NCI-H345 (cell line): Measurements from ENCODE around the gene PDE6B.
A peak's percentile ranks its signal among the peaks of the same experiment; 100 is the strongest.
"Not testable (repeated sequence)": the region's sequence is repeated elsewhere in the genome, so short reads cannot be mapped to it uniquely, and the experiment has no call there.

Experiments
- DNase-seq: peaks from one replicate; lab custom pipeline; 2025; lab: John Stamatoyannopoulos, UW

Gene PDE6B

DNA sequence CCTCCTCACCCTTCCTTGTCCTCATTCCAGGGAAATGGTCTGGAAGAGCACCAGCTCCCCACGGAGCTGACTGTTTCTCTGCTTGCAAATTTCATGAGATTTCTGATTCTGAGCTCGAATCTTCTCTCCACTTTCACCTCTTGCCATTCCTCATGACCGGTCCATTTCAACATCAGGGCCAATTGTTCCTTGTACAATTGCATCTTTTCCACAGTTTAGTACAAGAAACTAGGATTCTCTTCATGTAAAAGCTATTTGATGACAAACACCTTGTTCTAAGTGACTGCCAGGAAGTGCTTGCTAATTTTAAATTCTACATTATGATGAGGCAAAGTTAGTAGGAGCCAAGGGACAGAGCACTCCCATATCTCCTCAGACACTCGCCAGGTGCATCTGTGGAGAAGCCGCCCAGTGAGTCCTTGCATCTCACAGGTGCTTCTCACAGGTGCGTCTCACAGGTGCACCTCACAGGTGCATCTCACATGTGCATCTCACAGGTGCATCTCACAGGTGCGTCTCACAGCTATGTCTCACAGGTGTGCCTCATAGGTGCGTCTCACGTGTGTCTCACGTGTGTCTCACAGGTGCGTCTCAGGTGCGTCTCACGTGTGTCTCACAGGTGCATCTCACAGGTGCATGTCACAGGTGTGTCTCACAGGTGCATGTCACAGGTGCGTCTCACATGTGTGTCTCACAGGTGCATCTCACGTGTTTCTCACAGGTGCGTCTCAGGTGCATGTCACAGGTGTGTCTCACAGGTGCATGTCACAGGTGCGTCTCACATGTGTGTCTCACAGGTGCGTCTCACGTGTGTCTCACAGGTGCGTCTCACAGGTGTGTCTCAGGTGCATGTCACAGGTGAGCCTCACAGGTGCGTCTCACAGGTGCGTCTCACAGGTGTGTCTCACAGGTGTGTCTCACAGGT is 3.0 kb upstream of the PDE6B start:
- no peak for DNase-seq

DNA sequence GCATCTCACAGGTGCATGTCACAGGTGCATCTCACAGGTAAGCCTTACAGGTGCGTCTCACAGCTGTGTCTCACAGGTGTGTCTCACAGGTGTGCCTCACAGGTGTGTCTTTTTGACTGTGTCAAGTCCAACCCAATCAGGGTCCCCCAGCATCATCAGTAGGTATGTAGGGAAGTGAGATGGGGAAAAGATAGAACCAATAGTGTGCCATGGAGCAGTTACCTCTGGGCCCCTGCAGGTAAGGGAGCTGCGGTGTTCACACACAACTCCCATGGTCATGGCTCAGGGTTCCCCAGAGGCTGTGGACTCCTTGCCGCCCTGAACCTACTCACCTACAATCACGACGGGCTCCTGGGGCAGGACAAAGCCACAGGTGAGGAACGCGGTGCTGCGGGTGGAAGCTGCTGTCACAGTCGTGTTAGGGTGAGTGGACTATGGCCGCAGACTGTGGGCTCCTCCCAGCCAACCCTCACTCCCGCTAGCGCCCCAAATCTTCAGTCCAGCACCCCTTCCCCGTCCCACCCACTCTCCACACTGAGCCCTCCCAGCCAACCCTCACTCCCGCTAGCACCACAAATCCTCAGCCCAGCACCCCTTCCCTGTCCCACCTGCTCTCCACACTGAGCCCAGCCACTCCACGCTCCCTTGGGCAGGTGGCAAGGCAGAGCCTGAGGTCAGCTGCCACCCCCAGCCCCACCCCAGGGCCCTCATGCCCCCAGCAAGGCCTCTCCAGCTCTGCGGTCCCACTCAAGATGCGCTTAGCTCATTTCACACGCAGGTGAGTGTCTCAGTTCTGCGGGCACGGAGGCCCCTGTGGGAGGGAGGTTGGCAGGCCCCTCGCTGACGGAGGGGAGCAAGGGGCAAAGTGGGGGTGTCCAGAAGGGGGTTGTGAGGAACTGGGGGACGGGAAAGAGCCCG is 2.1 kb upstream of the PDE6B start:
- DNase-seq: no peak

DNA sequence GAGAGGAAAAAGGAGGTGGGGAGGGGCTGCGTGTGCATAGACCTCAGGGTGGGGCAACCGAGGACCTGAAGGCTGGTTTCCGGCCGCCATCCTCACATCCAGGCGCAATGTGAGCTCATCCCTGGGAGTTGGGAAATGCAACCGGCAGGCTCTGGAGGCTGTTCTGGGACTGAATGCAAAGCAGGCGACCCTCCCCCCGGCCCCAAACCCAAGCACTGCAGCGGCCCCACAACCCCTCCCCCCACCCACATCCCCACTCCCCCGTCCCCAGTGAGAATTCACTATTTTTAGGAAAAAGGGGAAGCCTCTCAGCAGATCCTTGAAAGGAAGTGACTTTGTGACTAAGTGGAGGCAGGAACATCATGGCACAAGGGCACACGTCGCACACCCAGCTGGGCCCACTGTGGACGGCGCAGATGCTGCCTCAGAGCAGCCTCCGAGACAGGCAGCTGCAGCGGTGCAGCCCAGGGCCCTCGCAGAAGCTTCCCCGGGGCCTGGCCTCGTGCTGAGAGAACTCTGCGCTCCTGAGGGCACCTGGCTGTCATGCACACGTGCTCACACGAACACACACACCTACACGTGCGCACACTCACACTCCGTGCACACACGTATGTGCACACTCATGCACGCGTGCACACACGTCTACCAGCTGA is 1.3 kb upstream of the PDE6B start:
- DNase-seq: no peak

DNA sequence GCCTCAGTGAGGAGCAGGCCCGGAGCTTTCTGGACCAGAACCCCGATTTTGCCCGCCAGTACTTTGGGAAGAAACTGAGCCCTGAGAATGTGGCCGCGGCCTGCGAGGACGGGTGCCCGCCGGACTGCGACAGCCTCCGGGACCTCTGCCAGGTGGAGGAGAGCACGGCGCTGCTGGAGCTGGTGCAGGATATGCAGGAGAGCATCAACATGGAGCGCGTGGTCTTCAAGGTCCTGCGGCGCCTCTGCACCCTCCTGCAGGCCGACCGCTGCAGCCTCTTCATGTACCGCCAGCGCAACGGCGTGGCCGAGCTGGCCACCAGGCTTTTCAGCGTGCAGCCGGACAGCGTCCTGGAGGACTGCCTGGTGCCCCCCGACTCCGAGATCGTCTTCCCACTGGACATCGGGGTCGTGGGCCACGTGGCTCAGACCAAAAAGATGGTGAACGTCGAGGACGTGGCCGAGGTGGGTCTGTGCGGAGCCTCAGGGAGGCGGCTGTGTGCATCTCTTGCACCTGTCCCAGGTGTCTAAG is 323 bp downstream of the PDE6B start:
- no peak for DNase-seq

DNA sequence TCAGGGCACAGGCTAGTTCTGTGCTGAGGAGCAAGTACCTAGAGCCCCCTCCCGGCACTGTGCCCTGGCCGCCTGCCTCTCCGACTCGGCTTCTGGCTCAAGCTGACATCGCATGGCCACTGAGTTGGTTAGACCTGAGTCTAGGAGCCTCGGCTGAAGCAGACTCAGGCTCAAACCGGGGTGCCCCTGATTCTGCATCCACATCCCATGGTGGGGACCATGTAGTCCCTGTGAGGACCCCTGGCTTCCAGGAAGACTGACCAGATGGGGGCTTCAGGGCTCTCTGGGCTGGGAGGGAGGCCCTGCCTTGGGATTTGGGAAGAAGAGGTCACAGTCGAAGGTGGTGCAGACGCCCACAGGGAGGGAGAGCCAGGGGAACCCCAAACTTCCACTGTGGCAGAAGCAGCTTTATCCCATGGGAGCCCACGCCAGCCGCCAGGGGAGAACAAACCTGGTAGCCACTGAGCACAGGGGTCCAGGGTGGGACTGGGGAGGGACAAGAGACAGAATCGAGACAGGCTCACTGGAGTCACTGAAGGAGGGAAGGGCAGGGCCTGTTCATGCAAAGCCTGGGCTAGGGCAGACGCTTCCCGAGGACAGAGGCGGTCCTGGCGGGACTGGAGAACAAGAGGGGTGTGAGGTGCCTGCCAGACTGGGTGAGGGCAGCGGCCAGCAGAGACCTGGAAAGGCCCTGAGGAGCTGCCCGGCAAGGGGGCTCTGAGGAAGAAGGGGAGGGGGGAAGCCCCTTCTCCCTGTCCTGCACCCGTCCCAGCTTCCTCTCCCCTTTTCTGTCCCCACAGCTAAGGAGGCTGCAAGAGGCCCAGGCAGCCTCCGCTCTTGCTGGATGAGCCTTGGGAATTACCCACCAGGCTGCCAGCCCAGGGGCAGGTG is 1.1 kb downstream of the PDE6B start:
- DNase-seq: no peak

DNA sequence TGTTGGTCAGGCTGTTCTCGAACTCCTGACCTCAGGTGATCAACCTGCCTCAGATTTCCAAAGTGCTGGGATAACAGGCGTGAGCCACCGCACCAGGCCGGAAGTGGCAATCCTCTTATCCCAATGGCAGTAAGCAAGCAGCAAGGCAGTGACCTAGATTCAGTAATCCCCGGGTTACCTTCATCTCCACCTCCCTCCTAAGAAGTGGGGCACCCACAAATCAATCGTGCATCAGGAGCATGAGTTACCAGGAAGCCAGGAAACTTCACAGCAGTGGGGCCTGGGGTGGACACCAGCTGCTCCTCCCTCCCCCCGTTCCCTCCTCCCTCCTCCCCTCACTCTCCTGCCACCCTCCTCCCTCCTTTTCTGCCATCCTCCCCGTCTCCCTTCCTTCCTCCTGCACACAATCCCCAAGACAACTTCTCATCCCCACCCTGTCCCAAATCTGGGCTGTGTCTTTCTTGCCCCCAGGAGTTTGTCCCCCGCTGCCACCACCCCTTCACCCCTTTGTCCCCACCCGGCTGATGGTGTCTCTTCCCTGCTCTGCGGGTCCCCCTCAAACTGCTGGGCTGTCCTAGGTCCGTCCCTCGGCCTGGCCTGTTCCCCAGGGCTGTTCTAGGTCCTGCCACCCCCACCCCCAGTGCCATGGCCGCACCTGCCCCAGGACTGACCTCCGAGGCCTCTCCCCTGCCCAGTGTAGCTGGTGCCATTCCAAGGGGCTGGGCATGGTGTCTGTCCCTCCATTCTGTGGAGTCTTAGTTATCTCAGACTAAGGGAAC is 2.2 kb downstream of the PDE6B start:
- no peak for DNase-seq

DNA sequence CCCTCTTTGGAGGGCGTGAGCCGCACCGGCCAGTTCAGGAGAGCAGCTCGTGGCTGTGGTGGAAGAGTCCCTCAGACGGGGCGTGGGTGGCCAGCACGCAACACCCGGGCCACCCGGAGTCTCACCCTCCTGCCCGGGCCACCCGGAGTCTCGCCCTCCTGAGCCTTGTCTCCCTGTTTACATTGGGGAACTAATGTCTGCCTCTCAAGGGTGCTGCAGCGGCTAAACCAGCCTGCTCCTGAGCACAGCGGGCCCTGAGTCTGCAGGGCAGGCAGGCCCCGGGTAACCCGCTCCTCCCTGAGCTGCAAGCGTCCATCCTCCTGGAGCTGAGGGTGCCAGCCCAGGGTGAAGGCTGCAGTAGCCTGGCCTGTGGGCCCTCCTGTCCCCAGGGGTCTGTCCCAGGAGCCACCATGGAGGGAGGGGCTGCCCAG is 3.0 kb downstream of the PDE6B start:
- no peak for DNase-seq

DNA sequence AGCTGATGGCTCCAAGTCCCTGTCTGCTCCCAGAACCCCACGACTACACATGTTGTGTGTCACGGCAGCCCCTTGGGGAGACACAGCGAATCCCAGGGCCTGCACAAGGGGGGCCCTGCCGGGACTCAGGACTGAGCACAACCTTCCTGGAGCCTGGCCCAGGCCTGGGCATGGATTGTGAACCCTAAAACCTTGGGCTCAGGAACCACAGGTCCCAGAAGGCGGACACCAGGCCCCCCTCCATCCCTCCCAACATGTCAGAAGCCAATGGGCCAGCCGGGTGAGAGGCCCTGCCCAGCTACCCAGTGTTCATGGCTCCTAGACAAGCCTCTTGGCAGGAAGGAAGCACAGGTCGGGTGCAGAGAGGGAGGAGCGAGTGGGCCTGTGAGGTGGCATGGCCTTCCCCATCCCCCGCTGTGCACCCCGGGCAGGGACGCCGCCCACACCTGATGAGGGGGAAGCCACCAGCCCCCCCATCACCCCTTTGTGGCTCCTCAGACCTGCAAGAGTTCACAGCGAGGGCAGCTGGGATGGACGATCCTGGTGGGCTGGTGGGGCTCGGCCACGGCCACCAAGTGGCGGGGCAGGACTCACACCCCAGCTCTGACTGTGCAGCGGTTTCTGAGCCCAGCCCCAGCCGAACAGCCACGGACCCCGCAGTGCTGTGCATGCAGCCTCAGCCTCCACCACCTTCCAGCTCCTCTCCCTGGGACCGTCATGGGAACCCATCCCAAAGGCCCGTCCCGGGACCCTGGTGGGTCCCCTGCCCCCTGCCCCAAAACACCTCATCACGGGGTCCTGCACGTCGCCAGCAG is 3.7 kb downstream of the PDE6B start:
- no peak for DNase-seq

DNA sequence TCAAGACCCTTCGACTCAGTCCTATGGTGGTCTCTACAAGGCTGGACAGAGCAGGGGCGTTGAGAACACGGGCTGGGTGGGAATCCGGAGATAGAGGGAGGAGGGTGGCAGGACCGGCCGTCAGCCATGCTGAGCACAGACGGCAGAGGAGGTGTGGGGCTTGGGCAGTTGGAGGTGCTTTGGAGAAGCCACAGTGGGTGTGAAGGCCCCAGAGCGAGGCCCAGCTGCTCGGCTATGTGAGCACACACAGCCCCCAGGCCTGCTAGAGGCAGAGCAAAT is 4.2 kb downstream of the PDE6B start:
- no peak for DNase-seq

DNA sequence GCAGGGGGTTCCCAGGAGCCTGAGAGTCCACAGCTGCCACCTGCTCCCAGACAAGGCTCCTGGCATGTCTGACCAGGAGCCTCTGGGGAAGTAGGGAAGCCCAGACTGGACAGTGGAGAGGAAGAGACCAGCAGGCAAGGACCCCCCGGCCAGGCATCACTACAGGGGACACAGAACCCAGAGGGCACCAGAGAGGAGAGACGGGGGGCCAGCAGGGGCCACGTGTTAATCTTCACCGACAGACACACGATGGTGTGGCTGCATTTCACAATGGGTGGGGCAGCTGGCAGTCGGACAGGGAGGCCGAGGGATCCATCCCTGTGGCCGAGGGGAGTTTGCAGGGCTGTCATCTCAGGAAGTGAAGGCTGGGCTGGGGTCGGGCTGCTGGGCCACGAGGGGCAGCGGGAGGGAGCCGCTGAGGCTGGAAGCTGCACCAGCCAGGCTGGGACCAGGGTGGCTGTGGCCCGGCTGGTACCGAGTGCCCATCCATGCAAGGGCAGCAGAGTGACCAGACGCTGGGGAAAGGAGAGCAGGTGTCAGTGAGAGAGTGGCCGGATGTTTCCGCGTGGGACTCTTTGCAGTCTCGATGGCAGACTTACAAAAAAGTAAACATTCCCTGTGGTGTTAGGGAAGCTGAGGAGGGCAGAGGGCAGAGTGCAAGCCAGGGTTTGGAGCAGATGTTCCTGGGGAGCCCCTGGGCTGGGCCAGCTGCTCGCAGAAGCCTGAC is 4.7 kb downstream of the PDE6B start:
- no peak for DNase-seq

DNA sequence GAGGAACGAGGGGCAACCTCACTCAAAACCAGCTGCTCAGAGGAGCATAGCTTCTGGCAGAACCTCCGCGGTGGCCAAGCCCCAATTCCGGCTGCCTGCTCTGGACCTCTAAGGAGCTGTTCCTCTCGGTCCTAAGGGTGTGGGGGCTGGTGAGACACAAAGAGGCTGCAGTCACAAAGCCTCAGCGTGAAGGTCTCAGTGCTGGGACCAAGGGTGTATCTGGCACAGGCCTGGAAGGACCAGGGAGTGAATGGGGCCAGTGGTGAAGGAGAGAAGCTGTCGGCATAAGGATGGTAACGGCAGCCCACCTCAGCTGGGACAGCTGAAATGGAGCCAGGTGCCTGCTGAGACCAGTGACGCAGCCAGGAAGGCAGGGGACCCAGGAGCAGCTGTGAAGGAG is 5.3 kb downstream of the PDE6B start:
- DNase-seq: peak; percentile 3

DNA sequence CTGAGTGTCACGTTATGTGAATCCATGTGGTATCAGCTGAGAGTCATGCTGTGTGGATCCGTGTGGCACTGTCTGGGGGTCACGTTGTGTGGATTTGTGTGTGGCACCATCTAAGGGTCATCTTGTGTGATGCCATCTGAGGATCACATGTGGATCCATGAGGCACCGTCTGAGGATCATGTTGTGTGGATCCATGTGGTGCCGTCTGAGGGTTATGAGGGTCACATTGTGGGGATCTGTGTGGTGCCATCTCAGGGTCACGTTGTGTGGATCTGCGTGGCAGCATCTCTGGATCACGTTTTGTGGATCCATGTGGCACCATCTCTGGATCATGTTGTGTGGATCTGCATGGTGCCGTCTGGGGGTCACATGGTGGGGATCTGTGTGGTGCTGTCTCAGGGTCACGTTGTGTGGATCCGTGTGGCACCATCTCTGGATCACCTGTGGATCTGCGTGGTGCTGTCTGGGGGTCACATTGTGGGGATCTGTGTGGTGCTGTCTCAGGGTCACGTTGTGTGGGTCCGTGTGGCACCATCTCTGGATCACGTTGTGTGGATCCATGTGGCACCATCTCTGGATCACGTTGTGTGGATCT is 6.9 kb downstream of the PDE6B start:
- DNase-seq: no peak

DNA sequence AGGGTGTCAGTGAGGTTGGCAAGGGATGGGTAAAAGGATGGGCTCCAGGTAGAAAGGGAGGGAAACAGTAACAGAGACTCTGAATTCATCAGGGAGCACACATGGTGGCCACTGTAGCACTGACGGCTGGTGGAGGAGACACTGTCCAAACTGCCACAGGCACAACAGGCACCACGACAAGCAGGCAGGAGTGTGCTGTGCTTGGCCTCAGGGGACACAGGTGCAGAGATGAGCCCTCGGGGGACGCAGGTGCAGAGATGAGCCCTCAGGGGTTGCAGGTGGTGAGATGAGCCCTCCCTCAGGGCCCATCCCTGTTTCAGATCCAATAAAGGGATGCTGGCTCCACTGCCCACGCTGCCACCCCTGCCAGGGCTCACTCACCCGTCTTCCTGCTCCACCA is 7.6 kb downstream of the PDE6B start:
- peak; percentile 43 for DNase-seq

DNA sequence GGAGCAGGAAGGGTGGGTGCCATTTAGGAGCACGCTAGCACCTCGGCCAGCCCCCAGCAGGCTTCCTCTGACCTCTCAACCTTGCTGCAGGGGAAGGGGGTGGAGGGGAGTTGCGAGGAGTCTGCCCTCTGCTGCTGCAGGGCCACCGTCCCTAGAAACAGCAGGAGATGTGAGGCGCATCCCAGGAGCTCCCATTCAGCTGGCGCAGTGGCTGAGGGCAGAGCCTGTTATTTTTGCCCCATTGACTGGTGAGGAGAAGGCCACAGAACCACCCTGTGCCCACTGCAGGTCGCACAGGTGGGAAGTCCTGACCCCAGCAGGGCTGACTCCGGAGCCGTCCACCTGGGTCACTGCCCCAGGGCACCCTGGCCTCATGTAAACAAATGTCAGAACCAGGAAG is 8.0 kb downstream of the PDE6B start:
- no peak for DNase-seq

DNA sequence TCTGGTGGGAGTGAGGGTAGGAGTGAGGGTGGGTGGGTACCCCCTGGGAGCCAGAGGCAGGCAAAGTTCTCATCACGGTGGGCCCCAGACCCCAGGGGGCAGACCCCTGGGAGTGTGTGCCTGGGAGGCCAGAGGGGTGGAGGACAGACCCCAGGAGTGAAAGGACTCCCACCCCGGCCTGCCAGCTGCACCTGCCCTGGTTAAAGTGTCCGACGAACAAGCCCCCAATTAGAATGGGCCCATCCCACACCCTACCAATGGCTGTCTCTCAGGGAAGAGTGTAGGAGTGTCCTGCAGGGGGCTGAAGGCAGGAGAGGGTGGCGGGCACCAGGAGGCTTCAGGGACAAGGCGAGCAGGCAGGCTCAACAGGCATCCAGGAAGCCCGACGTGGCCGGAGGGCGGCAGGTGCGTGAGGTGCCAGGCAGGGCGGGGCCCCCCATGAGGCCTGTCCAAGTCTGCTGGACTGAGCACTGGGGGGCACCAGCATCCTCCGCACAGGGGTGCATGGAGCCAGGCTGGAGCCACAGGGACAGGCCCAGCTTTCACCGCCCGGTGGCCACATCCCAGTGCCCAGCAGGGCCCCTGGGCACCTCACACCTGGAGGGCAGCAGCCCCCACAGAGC is 8.7 kb downstream of the PDE6B start:
- no peak for DNase-seq

DNA sequence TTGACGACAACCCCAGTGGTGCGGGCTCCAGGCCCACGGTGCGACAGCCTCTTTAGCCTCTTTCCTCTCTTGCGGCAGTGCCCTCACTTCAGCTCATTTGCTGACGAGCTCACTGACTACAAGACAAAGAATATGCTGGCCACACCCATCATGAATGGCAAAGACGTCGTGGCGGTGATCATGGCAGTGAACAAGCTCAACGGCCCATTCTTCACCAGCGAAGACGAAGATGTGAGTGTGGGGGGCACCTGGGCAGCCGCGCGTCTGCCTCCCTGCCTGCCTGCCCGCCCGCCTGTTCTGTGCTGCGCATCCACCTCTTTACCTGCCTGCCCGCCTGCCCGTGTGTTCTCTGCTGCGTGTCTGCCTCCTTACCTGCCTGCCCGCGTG is 9.2 kb downstream of the PDE6B start:
- DNase-seq: no peak

DNA sequence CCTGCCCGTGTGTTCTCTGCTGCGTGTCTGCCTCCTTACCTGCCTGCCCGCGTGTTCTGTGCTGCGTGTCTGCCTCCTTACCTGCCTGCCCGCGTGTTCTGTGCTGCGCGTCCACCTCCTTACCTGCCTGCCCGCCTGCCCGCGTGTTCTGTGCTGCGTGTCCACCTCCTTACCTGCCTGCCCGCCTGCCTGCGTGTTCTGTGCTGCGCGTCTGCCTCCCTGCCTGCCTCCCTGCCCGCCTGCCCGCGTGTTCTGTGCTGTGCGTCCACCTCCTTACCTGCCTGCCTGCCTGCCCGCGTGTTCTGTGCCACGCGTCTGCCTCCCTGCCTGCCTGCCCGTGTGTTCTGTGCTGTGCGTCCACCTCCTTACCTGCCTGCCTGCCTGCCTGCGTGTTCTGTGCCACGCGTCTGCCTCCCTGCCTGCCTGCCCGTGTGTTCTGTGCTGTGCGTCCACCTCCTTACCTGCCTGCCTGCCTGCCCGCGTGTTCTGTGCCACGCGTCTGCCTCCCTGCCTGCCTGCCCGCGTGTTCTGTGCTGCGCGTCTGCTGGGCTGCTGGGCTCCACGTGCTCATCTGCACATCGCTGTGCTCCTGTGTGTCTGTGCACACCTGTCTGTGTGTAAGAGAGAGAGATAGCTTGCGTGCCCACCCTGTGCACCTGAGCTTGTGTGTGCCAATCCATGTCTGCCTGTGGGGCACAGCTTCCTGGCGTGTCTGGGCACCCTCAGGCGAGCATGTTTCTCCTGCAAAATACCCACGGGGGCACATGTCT is 9.9 kb downstream of the PDE6B start:
- not testable (repeated sequence) for DNase-seq
